Stomach (tissue), 9 donors: ENCODE data around the gene PHETA2. TPM values are rescaled to one million over a fixed set of nuclear protein-coding genes. Genes with fewer than 3 reads are reported as not detected.

ENCODE experiments used
- DNase-seq, 2 donors: peaks; one replicate each; pipeline versions ENCODE4 v3.0.0 to v3.0.0-alpha.2; 2013 to 2019
- H3K27ac ChIP-seq, 5 donors: fragments of 200-600 bp in 4 of 5; sonication (generic) in 4 of 5; one replicate each; pipeline ENCODE4 v1.5.1; 2013 to 2019; ENCODE audit warnings: mild to moderate bottlenecking in 1 of 5, moderate library complexity in 1 of 5
- H3K27me3 ChIP-seq, 3 donors: fragments of 200-600 bp; sonication (generic); one replicate each; pipeline ENCODE4 v1.5.1; 2017 to 2019; ENCODE audit warnings: mixed run types in 1 of 3
- H3K36me3 ChIP-seq, 4 donors: fragments of 200-600 bp; sonication (generic); 1 replicate in 3 of 4; 2 replicates in 1 of 4; pipeline ENCODE4 v1.5.1; 2016 to 2019
- H3K4me1 ChIP-seq, 4 donors: fragments of 200-600 bp; sonication (generic); one replicate each; pipeline ENCODE4 v1.5.1; 2016 to 2019
- H3K4me3 ChIP-seq, 4 donors: fragments of 200-600 bp; sonication (generic) in 3 of 4; one replicate each; pipeline ENCODE4 v1.5.1; 2016 to 2019; ENCODE audit warnings: mild to moderate bottlenecking in 1 of 4
- H3K9me3 ChIP-seq, 4 donors: fragments of 200-600 bp; sonication (generic); one replicate each; pipeline ENCODE4 v1.5.1; 2016 to 2019
- CTCF ChIP-seq, 7 experiments: fragments of 450-650 bp in 4 of 7; fragments of 200-600 bp in 3 of 7; sonication (generic) in 3 of 7; IDR thresholded peaks; one replicate each; pipeline ENCODE4 v1.5.1; 2016 to 2019; ENCODE audit warnings: antibody characterized with exemption in 7 of 7, control low read depth in 2 of 7, mild to moderate bottlenecking in 1 of 7
- EP300 ChIP-seq: sonication (generic); formaldehyde crosslinking; IDR thresholded peaks from one replicate; pipeline ENCODE4 v1.6.1; 2017; ENCODE audit warnings: antibody characterized with exemption
- POLR2A ChIP-seq, 4 donors: fragments of 450-650 bp; IDR thresholded peaks; one replicate each; pipeline ENCODE4 v1.6.1; 2016; ENCODE audit warnings: antibody characterized with exemption in 4 of 4, control low read depth in 2 of 4, mild to moderate bottlenecking in 1 of 4, moderate library complexity in 1 of 4
- POLR2AphosphoS5 ChIP-seq, 3 donors: sonication (generic); formaldehyde crosslinking; IDR thresholded peaks; one replicate each; pipeline ENCODE4 v1.6.1; 2016; ENCODE audit warnings: antibody characterized with exemption in 3 of 3
- WGBS, 5 donors: extraction: QIAGEN DNeasy Blood & Tissue Kit in 3 of 5; methylation state at CpG; one replicate each; pipeline versions ENCODE4 v1.1.5 to v1.1.7; 2013 to 2018; 5-methylcytosine and 5-hydroxymethylcytosine counted together
- intact Hi-C: fragments of 100-400 bp; cut with DNase I; formaldehyde crosslinking; loops from one replicate; pipeline ENCODE4 v1.15.1; 2023; ENCODE audit warnings: low total_unique reads
- polyA plus RNA-seq, 3 donors: library from polyadenylated mRNA; stranded (reverse); fragments of 200-250 nt; gene quantifications; one replicate each; pipeline ENCODE4 v1.2.3, GENCODE V29; 2013
- total RNA-seq, 5 donors: library from RNA; depleted of rRNA; stranded (reverse); fragments of >200 nt; gene quantifications; one replicate each; pipeline versions ENCODE4 v1.1.0 to v1.2.3, GENCODE V29; 2014 to 2016
- donor health status: healthy with polysubstance abuse.
- donor health status: Bipolar disorder and iron deficiency.
- donor health status: healthy.

The PHETA2 gene
- total and polyA plus RNA-seq, 8 donors = 8.4 to 30.1 (median 20.8) TPM

- DNase-seq = no peak
- Histone ChIP-seq H3K27ac (no peak overlapping the region), H3K4me1 (no peaks in the 10 kb centered on the region), H3K4me3 (no peak overlapping the region), H3K9me3 (peaks cover 0 to 15% (median 6%) of the 10 kb centered on the region in 4 donors), H3K36me3 (peaks cover 0 to 12% (median 0%) of the 10 kb centered on the region in 4 donors), H3K27me3 (no peaks in the 10 kb centered on the region)
- intact Hi-C loops = no loop called here
- 88 to 96% (median 92%) methylated on average over 5 of the region's 5 CpGs for WGBS, 5 donors
- TF ChIP-seq POLR2AphosphoS5 (IDR thresholded peaks at IDR 0.05) = no peak
- TF ChIP-seq EP300 = no peak
- TF ChIP-seq POLR2A (IDR thresholded peaks at IDR 0.05) = no peak
- TF ChIP-seq CTCF (IDR thresholded peaks at IDR 0.05) = no peak
Observed at GRCh38 chr22:42033263-42034181, 40.5 kb upstream of the PHETA2 start.

GRCh38 chr22:42035256-42035655, 38.8 kb upstream of the PHETA2 start:
- intact Hi-C loops = no loop called here
- H3K27me3 ChIP-seq = no peaks in the 10 kb centered on the region
- H3K27ac ChIP-seq = no peak overlapping the region
- no peaks in the 10 kb centered on the region for H3K4me1 ChIP-seq
- peaks cover 0 to 15% (median 6%) of the 10 kb centered on the region in 4 donors for H3K9me3 ChIP-seq
- DNase-seq = no peak
- peaks cover 0 to 12% (median 0%) of the 10 kb centered on the region in 4 donors for H3K36me3 ChIP-seq
- H3K4me3 ChIP-seq = no peak overlapping the region
- WGBS, 5 donors = 67 to 92% (median 86%) methylated on average over 5 to 8 of the region's 8 CpGs
- TF ChIP-seq POLR2AphosphoS5 (IDR thresholded peaks at IDR 0.05) = no peak
- no peak for TF ChIP-seq EP300
- TF ChIP-seq CTCF (IDR thresholded peaks at IDR 0.05) = no peak
- no peak for TF ChIP-seq POLR2A (IDR thresholded peaks at IDR 0.05)

GRCh38 chr22:42039271-42039670, 34.8 kb upstream of the PHETA2 start:
- Histone ChIP-seq H3K27me3 (no peaks in the 10 kb centered on the region), H3K9me3 (peaks cover 0 to 14% (median 3%) of the 10 kb centered on the region in 4 donors), H3K27ac (no peak overlapping the region), H3K4me3 (no peak overlapping the region), H3K4me1 (no peaks in the 10 kb centered on the region), H3K36me3 (no peaks in the 10 kb centered on the region)
- no peak for DNase-seq
- intact Hi-C loops = no loop called here
- TF ChIP-seq EP300 (no peak), POLR2AphosphoS5 (IDR thresholded peaks at IDR 0.05) (no peak), POLR2A (IDR thresholded peaks at IDR 0.05) (no peak), CTCF (IDR thresholded peaks at IDR 0.05) (no peak)
- 94 to 96% (median 95%) methylated on average over 5 of the region's 5 CpGs for WGBS, 5 donors

- intact Hi-C loops = no loop called here
- TF ChIP-seq CTCF (IDR thresholded peaks at IDR 0.05) (no peak), POLR2AphosphoS5 (IDR thresholded peaks at IDR 0.05) (no peak), EP300 (no peak), POLR2A (IDR thresholded peaks at IDR 0.05) (no peak)
Observed at GRCh38 chr22:42041784-42042183, 32.3 kb upstream of the PHETA2 start.

More at GRCh38 chr22:42041784-42042183, 32.3 kb upstream of the PHETA2 start:
- Histone ChIP-seq H3K4me3 (no peak overlapping the region), H3K27me3 (no peaks in the 10 kb centered on the region), H3K27ac (no peak overlapping the region), H3K9me3 (peaks cover 0 to 12% (median 3%) of the 10 kb centered on the region in 4 donors), H3K4me1 (no peaks in the 10 kb centered on the region), H3K36me3 (no peaks in the 10 kb centered on the region)
- no peak for DNase-seq
